SIG-M5 (cell line): Measurements from ENCODE around the gene ETNK1.

ENCODE experiments used
- DNase-seq: peaks from one replicate; lab custom pipeline; 2025; lab: John Stamatoyannopoulos, UW

ETNK1 gene

GRCh38 chr12:22634883-22635282, 9.9 kb downstream of the ETNK1 start:
- DNase-seq: no peak

GRCh38 chr12:22635812-22636211, 10.8 kb downstream of the ETNK1 start:
- DNase-seq: no peak

GRCh38 chr12:22640851-22641250, 15.9 kb downstream of the ETNK1 start:
- no peak for DNase-seq

- no peak for DNase-seq
These were observed 16.5 kb downstream of the ETNK1 start for GRCh38 chr12:22641353-22642053.

GRCh38 chr12:22648668-22649067, 23.7 kb downstream of the ETNK1 start:
- DNase-seq: no peak

- no peak for DNase-seq
These were observed 28.1 kb downstream of the ETNK1 start for GRCh38 chr12:22653075-22653474.

- no peak for DNase-seq
These were observed 28.8 kb downstream of the ETNK1 start for GRCh38 chr12:22653791-22654190.

- DNase-seq: no peak
These were observed 31.4 kb downstream of the ETNK1 start for GRCh38 chr12:22656376-22656775.

- no peak for DNase-seq
These were observed 31.9 kb downstream of the ETNK1 start for GRCh38 chr12:22656831-22657230.

- DNase-seq: no peak
These were observed 32.6 kb downstream of the ETNK1 start for GRCh38 chr12:22657538-22657937.

GRCh38 chr12:22658214-22658613, 33.2 kb downstream of the ETNK1 start:
- no peak for DNase-seq

- DNase-seq: no peak
These were observed 37.4 kb downstream of the ETNK1 start for GRCh38 chr12:22662356-22662755.

GRCh38 chr12:22665476-22665875, 40.5 kb downstream of the ETNK1 start:
- no peak for DNase-seq

- no peak for DNase-seq
These were observed 42.2 kb downstream of the ETNK1 start for GRCh38 chr12:22667122-22667521.

GRCh38 chr12:22668441-22668840, 43.5 kb downstream of the ETNK1 start:
- DNase-seq: no peak

- DNase-seq: no peak
These were observed 45.8 kb downstream of the ETNK1 start for GRCh38 chr12:22670762-22671161.

- no peak for DNase-seq
These were observed 48.0 kb downstream of the ETNK1 start for GRCh38 chr12:22672951-22673350.

GRCh38 chr12:22677781-22678574, 53.0 kb downstream of the ETNK1 start:
- no peak for DNase-seq

- DNase-seq: no peak
These were observed 57.7 kb downstream of the ETNK1 start for GRCh38 chr12:22682663-22683062.

- DNase-seq: no peak
These were observed 58.2 kb downstream of the ETNK1 start for GRCh38 chr12:22683131-22683530.

- DNase-seq: no peak
These were observed 59.5 kb downstream of the ETNK1 start for GRCh38 chr12:22684140-22685118.

GRCh38 chr12:22686193-22686592, 61.2 kb downstream of the ETNK1 start:
- no peak for DNase-seq
